Epidermal melanocyte (primary cell): ENCODE measurements around the gene HRH1.
"Not testable (repeated sequence)": the region's sequence is repeated elsewhere in the genome, so short reads cannot be mapped to it uniquely, and the experiment has no call there.

Experiments used
- DNase-seq: peaks from one replicate; pipeline ENCODE4 v3.0.0; 2011; ENCODE audit warnings: low spot score; ENCODE audit not compliant: insufficient read length

The HRH1 gene

GRCh38 chr3:11170052-11170770, 15.9 kb downstream of the HRH1 start:
- DNase-seq = no peak

- no peak for DNase-seq
Measured at GRCh38 chr3:11172096-11172690, 17.9 kb downstream of the HRH1 start.

GRCh38 chr3:11173828-11174465, 19.7 kb downstream of the HRH1 start:
- no peak for DNase-seq

GRCh38 chr3:11178421-11178820, 24.1 kb downstream of the HRH1 start:
- DNase-seq = no peak

GRCh38 chr3:11184328-11184969, 30.2 kb downstream of the HRH1 start:
- DNase-seq = not testable (repeated sequence)

- DNase-seq = no peak
Measured at GRCh38 chr3:11185144-11185543, 30.9 kb downstream of the HRH1 start.

- peak; percentile 45 for DNase-seq
Measured at GRCh38 chr3:11185564-11186317, 31.4 kb downstream of the HRH1 start.

GRCh38 chr3:11186318-11186692, 32.0 kb downstream of the HRH1 start:
- DNase-seq = no peak

- no peak for DNase-seq
Measured at GRCh38 chr3:11186771-11187191, 32.5 kb downstream of the HRH1 start.

- no peak for DNase-seq
Measured at GRCh38 chr3:11187681-11188080, 33.4 kb downstream of the HRH1 start.

GRCh38 chr3:11188231-11188630, 33.9 kb downstream of the HRH1 start:
- DNase-seq = no peak

- DNase-seq = no peak
Measured at GRCh38 chr3:11195201-11195600, 40.9 kb downstream of the HRH1 start.

- DNase-seq = no peak
Measured at GRCh38 chr3:11195721-11196332, 41.5 kb downstream of the HRH1 start.

- DNase-seq = no peak
Measured at GRCh38 chr3:11197484-11197883, 43.2 kb downstream of the HRH1 start.

- no peak for DNase-seq
Measured at GRCh38 chr3:11198070-11198469, 43.8 kb downstream of the HRH1 start.

GRCh38 chr3:11198495-11198894, 44.2 kb downstream of the HRH1 start:
- DNase-seq = no peak

- DNase-seq = no peak
Measured at GRCh38 chr3:11199902-11200845, 45.9 kb downstream of the HRH1 start.

- no peak for DNase-seq
Measured at GRCh38 chr3:11201251-11202019, 47.1 kb downstream of the HRH1 start.

GRCh38 chr3:11203961-11204360, 49.7 kb downstream of the HRH1 start:
- no peak for DNase-seq
